Heart right ventricle (tissue), 16 donors: ENCODE data around the gene MYO3B. TPM values are rescaled to one million over a fixed set of nuclear protein-coding genes. Genes with fewer than 3 reads are reported as not detected.

Experiments used
- ATAC-seq, 8 donors: fragments of 200-7000 bp; cut with Tn5 transposase; one replicate each; pipeline ENCODE4 v1.9.1; 2020; ENCODE audit warnings: mild to moderate bottlenecking in 8 of 8, moderate library complexity in 8 of 8, moderate number of reproducible peaks in 1 of 8
- DNase-seq, 2 donors: peaks; one replicate each; pipeline ENCODE4 v3.0.0-alpha.2; 2020
- H3K27ac ChIP-seq, 10 donors: fragments of 200-600 bp; sonication (generic) in 2 of 10; one replicate each; pipeline versions ENCODE4 v1.5.0 to v1.8.0; 2020 to 2022; ENCODE audit warnings: mild to moderate bottlenecking in 3 of 10
- H3K27me3 ChIP-seq, 7 donors: fragments of 200-600 bp; one replicate each; pipeline ENCODE4 v1.8.0; 2021 to 2022; ENCODE audit warnings: mild to moderate bottlenecking in 2 of 7
- H3K36me3 ChIP-seq, 9 donors: fragments of 200-600 bp; sonication (generic) in 1 of 9; one replicate each; pipeline versions ENCODE4 v1.5.0 to v1.8.0; 2020 to 2022; ENCODE audit warnings: mild to moderate bottlenecking in 2 of 9
- H3K4me1 ChIP-seq, 9 donors: fragments of 200-600 bp; sonication (generic) in 1 of 9; one replicate each; pipeline versions ENCODE4 v1.5.0 to v1.8.0; 2020 to 2022; ENCODE audit warnings: mild to moderate bottlenecking in 4 of 9
- H3K4me3 ChIP-seq, 10 donors: fragments of 200-600 bp; sonication (generic) in 2 of 10; one replicate each; pipeline versions ENCODE4 v1.5.0 to v1.8.0; 2020 to 2022; ENCODE audit warnings: mild to moderate bottlenecking in 7 of 10, moderate library complexity in 2 of 10
- H3K9me3 ChIP-seq, 11 donors: fragments of 200-600 bp in 10 of 11; sonication (generic) in 2 of 11; one replicate each; pipeline versions ENCODE4 v1.5.0 to v1.8.0; 2013 to 2022; ENCODE audit warnings: mild to moderate bottlenecking in 2 of 11, control low read depth in 1 of 11, moderate library complexity in 1 of 11
- CTCF ChIP-seq, 9 donors: fragments of 200-600 bp; sonication (generic) in 2 of 9; IDR thresholded peaks; one replicate each; pipeline versions ENCODE4 v1.5.0 to v1.8.0; 2021 to 2022; ENCODE audit warnings: antibody characterized with exemption in 9 of 9, mild to moderate bottlenecking in 5 of 9, moderate library complexity in 1 of 9
- WGBS, 2 donors: extraction: QIAGEN DNeasy Blood & Tissue Kit; methylation state at CpG; one replicate each; pipeline ENCODE4 v1.1.7; 2013; ENCODE audit warnings: inconsistent platforms in 1 of 2; 5-methylcytosine and 5-hydroxymethylcytosine counted together
- intact Hi-C, 10 donors: fragments of 100-400 bp; cut with DNase I; formaldehyde crosslinking; loops; one replicate each; pipeline versions ENCODE4 v1.11.1 to v1.14.2; 2022
- polyA plus RNA-seq, 2 donors: library from polyadenylated mRNA; stranded (reverse); fragments of 200-250 nt; gene quantifications; one replicate each; pipeline ENCODE4 v1.2.3, GENCODE V29; 2013
- total RNA-seq, 10 donors: library from RNA; stranded (reverse); fragmentation: NEBNext Ultra II Directional in 3 of 10; extraction: Animal tissue kit (Norgen Biotek cat#: 25700) in 3 of 10; gene quantifications; one replicate each; pipeline versions ENCODE4 v1.2.1 to v1.2.4, GENCODE V29; 2021 to 2023
- donor health status: Arrhythmogenic right ventricular cardiomyopathy.
- donor health status: ischemic (EF 13 %, LVEDD 7.1; RV severe dilation, severe dysfunction).
- donor health status: healthy with polysubstance abuse.
- donor health status: DM: no; HTN: yes; CAD: no.
- donor health status: DM: no; HTN: no; CAD: no.
- donor health status: ischemic (EF 25% LVEDD 6.9; RV normal size, moderate dysfunction).
- donor health status: ischemic (EF 25% LVEDD 5.7; RV mildly dilated, moderate dysfunction).
- donor health status: healthy.
- donor health status: DM: yes; HTN: yes; CAD: no.
- donor health status: Ischemic cardiomyopathy.
- donor health status: ischemic (EF 35%, LVEDD 5.7; RV mildly dilated, moderate dysfunction).
- donor health status: nonischemic (EF 11% LVEDD 7.7; RV severe dilation, severe dysfunction).
- donor health status: DM: yes; HTN: yes; CAD: no.
- donor health status: PGD.
- donor health status: ischemic (EF 29% LVEDD 5.4; RV normal size, mild dysfunction).
- donor health status: nonischemic (EF 23%, LVEDD 6.1; RV moderate dilation, normal function).

Gene MYO3B
- total and polyA plus RNA-seq, 12 donors = 0.05 to 0.21 (median 0.09) TPM; not detected in 8

DNA sequence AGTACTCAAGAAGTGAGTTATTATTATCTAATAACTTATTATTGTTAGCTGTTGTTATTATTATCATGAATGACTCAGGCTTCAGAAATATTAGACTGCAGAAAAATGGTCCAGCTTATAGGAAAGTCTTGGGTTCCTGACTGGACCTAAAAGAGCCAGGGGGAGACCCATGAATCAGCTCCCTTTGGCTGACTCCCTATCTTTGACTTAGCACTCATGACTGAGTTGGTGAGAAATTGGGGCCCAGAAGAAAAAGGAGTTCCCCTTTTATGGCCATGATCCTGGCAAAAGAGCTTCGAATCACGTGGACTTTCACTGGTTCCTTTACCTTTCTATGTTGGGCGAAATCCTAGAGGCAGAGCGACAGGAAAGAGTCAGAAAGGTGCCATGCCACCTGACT lies 145.8 kb downstream of the MYO3B start:
- DNase-seq (no peak), ATAC-seq (no peak)
- WGBS, 2 donors = 50 to 56% methylated on average over 4 of the region's 4 CpGs
- Histone ChIP-seq H3K4me1 (no peaks in the 10 kb centered on the region), H3K36me3 (no peaks in the 10 kb centered on the region), H3K9me3 (peaks cover 0 to 24% (median 7%) of the 10 kb centered on the region in 11 donors), H3K27me3 (peaks cover 0 to 11% (median 0%) of the 10 kb centered on the region in 7 donors), H3K27ac (no peak overlapping the region), H3K4me3 (no peak overlapping the region)
- no peak for TF ChIP-seq CTCF (IDR thresholded peaks at IDR 0.05)
- intact Hi-C loops = no loop called here

- ATAC-seq (no peak), DNase-seq (peak in 1 of 2 donors; percentile 5)
- no peaks in the 10 kb centered on the region for H3K36me3 ChIP-seq
- WGBS, 2 donors = 17 to 25% methylated on average over 4 of the region's 4 CpGs
- peak; percentile 14 to 66 (median 58) for TF ChIP-seq CTCF (IDR thresholded peaks at IDR 0.05)
- H3K4me1 ChIP-seq = no peaks in the 10 kb centered on the region
- no peak overlapping the region for H3K4me3 ChIP-seq
- intact Hi-C loops = no loop called here
- peaks cover 0 to 18% (median 4%) of the 10 kb centered on the region in 11 donors for H3K9me3 ChIP-seq
- no peak overlapping the region for H3K27ac ChIP-seq
- H3K27me3 ChIP-seq = peaks cover 0 to 12% (median 0%) of the 10 kb centered on the region in 7 donors
These were observed 146.7 kb downstream of the MYO3B start for GRCh38 chr2:170324640-170325046.

- 96 to 97% methylated on average over 1 of the region's 1 CpG for WGBS, 2 donors
- intact Hi-C loops = no loop called here
These were observed 152.9 kb downstream of the MYO3B start for GRCh38 chr2:170330881-170331280.

DNA sequence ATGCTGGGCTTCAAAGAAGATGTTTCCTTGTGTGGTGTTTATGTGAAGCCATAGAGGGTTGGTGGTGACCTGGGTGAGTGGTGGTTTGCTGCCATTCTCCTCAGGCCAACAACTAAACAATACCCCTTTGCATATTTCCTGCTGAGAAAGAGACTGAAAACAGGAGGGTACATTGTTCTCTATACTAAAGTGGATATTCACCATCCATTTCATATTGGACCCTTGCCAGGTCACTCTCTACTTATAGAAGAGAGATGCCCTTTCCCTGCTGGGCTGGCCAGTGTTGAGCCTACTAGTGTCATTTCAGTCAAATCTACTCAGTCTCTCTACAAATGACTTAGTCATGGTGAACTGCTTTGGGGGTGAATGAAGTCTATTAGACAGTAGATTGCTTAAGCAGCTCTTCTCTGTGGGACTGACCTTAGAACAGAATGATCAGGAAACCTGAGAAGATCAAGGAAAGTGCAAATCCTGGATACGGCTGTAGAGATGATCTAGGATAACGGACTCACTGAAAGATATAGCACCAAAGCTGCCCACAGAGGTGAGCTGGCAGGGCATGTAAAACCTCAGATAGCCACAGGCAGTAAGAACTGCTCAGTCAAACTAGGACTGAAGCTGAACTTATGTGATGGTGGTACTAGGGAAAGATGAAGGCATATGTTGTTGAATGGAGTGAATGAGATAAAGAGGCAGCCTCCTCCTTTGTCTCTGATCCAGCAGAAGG lies 154.9 kb downstream of the MYO3B start:
- peaks cover 0 to 31% (median 6%) of the 10 kb centered on the region in 7 donors for H3K27me3 ChIP-seq
- intact Hi-C loops = no loop called here
- DNase-seq = no peak
- no peaks in the 10 kb centered on the region for H3K4me1 ChIP-seq
- no peak for TF ChIP-seq CTCF (IDR thresholded peaks at IDR 0.05)
- no peak overlapping the region for H3K4me3 ChIP-seq
- ATAC-seq = no peak
- H3K36me3 ChIP-seq = no peaks in the 10 kb centered on the region
- H3K9me3 ChIP-seq = peaks cover 0 to 8% (median 0%) of the 10 kb centered on the region in 11 donors
- 78 to 80% methylated on average over 2 of the region's 2 CpGs for WGBS, 2 donors
- no peak overlapping the region for H3K27ac ChIP-seq

More at GRCh38 chr2:170330881-170331280, 152.9 kb downstream of the MYO3B start:
- no peak overlapping the region for H3K27ac ChIP-seq
- H3K4me1 ChIP-seq = no peaks in the 10 kb centered on the region
- no peak for TF ChIP-seq CTCF (IDR thresholded peaks at IDR 0.05)
- DNase-seq (no peak), ATAC-seq (no peak)
- H3K4me3 ChIP-seq = no peak overlapping the region
- H3K36me3 ChIP-seq = no peaks in the 10 kb centered on the region
- H3K9me3 ChIP-seq = peaks cover 0 to 8% (median 0%) of the 10 kb centered on the region in 11 donors
- H3K27me3 ChIP-seq = peaks cover 0 to 27% (median 6%) of the 10 kb centered on the region in 7 donors
